ENCODE data around the gene CCL20.
"Not testable (repeated sequence)": the region's sequence is repeated elsewhere in the genome, so short reads cannot be mapped to it uniquely, and the experiment has no call there.

CCL20 gene

GRCh38 chr2:227834916-227835650 is 21.4 kb downstream of the CCL20 start:
- DNase-seq: no peak

- not testable (repeated sequence) for DNase-seq
Measured at GRCh38 chr2:227839339-227840129, 25.9 kb downstream of the CCL20 start.

GRCh38 chr2:227846831-227847230 is 33.2 kb downstream of the CCL20 start:
- no peak for DNase-seq

GRCh38 chr2:227848146-227848545 is 34.5 kb downstream of the CCL20 start:
- no peak for DNase-seq

- no peak for DNase-seq
Measured at GRCh38 chr2:227848586-227848985, 34.9 kb downstream of the CCL20 start.

GRCh38 chr2:227849906-227850305 is 36.3 kb downstream of the CCL20 start:
- DNase-seq: peak; percentile 54

- DNase-seq: peak; percentile 71
Measured at GRCh38 chr2:227853204-227853629, 39.6 kb downstream of the CCL20 start.

GRCh38 chr2:227853765-227854271 is 40.2 kb downstream of the CCL20 start:
- DNase-seq: no peak

- DNase-seq: no peak
Measured at GRCh38 chr2:227855440-227855839, 41.8 kb downstream of the CCL20 start.

- no peak for DNase-seq
Measured at GRCh38 chr2:227856697-227857096, 43.1 kb downstream of the CCL20 start.

- DNase-seq: no peak
Measured at GRCh38 chr2:227860221-227860641, 46.6 kb downstream of the CCL20 start.

GRCh38 chr2:227861011-227861410 is 47.4 kb downstream of the CCL20 start:
- DNase-seq: no peak

GRCh38 chr2:227862227-227862740 is 48.6 kb downstream of the CCL20 start:
- peak; percentile 31 for DNase-seq

- DNase-seq: peak; percentile 69
Measured at GRCh38 chr2:227862741-227863588, 49.3 kb downstream of the CCL20 start.

- DNase-seq: peak; percentile 21
Measured at GRCh38 chr2:227864161-227864756, 50.6 kb downstream of the CCL20 start.

- DNase-seq: no peak
Measured at GRCh38 chr2:227865291-227865690, 51.6 kb downstream of the CCL20 start.

Measured in fibroblast of skin of abdomen (primary cell).